ENCODE results near the gene CFAP99.
A peak's percentile ranks its signal among the peaks of the same experiment; 100 is the strongest.

Gene CFAP99

DNA sequence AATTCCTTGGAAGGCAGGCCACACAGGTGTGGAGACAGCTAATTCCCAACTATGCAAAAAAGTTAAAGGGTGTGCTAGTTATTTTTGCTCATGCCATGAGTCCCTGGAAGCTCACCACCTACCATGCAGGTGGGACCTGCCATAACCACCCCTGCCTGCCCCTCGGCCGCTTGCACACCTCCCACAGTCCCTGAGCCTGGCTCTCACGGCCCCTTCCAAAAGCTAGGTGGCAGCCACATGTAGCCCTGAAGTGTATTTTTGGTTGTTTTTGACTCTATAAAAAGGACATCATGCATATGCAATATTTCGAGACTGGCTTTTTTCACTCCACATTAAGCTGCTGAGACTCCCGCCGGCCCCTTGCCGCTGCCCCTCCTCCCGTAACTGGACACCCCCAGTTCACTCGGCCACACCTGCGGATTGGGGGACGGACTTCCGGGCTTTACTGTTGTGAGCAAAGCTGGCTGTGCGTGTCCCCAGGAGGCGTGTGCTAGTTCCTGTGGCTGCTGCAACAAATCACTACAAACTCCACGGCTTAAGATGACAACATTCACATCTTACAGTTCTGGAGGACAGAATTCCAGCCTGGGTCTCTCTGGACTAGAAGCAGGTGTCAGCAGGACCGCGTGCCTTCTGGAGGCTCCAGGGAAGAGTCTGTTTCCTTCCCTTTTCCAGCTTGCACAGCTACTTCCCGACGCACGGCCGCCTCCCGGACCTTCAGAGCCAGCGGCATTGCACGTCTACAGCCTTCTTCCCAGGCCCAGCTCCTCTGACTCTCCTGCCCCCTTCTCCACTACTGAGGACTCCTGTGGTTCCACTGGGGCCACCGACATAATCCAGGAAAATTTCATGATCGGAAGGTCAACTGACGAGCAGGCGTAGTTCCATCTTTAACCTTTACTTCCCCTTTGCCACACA is 25.1 kb upstream of the CFAP99 start:
- no peak for DNase-seq (ENCODE audit: low read depth)
- TF ChIP-seq, protein P1, sequence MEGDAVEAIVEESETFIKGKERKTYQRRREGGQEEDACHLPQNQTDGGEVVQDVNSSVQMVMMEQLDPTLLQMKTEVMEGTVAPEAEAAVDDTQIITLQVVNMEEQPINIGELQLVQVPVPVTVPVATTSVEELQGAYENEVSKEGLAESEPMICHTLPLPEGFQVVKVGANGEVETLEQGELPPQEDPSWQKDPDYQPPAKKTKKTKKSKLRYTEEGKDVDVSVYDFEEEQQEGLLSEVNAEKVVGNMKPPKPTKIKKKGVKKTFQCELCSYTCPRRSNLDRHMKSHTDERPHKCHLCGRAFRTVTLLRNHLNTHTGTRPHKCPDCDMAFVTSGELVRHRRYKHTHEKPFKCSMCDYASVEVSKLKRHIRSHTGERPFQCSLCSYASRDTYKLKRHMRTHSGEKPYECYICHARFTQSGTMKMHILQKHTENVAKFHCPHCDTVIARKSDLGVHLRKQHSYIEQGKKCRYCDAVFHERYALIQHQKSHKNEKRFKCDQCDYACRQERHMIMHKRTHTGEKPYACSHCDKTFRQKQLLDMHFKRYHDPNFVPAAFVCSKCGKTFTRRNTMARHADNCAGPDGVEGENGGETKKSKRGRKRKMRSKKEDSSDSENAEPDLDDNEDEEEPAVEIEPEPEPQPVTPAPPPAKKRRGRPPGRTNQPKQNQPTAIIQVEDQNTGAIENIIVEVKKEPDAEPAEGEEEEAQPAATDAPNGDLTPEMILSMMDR (conservative IDR thresholded peaks at IDR 0.05; ENCODE audit: low read depth, low read length) = peak; percentile 3

DNA sequence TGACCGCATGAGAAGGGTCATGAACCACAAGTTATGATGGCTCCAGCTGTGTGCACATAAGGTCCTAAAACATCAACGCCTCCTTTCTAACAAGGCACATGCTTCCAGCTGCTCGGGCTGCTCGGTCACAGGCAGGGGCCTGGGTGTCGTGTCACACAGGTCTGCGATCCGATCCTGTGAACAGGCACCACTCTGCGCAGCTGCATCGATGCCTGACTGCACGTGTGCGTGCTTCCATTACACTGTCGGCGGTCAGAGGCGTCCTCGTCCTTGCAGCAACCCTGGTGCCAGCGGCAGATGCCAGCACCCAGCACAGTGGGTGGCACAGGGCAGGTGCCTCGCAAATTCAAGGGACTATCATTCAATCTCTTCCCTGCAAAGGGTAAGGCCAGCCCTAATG is 24.2 kb upstream of the CFAP99 start:
- DNase-seq (ENCODE audit: low read depth) = no peak
- no peak overlapping the region for H3K4me3 ChIP-seq (ENCODE audit: low read length)
- TF ChIP-seq, protein P1 (conservative IDR thresholded peaks at IDR 0.05; ENCODE audit: low read depth, low read length) = no peak

More for the DNA sequence above, 25.1 kb upstream of the CFAP99 start:
- H3K4me3 ChIP-seq (ENCODE audit: low read length) = no peak overlapping the region

DNA sequence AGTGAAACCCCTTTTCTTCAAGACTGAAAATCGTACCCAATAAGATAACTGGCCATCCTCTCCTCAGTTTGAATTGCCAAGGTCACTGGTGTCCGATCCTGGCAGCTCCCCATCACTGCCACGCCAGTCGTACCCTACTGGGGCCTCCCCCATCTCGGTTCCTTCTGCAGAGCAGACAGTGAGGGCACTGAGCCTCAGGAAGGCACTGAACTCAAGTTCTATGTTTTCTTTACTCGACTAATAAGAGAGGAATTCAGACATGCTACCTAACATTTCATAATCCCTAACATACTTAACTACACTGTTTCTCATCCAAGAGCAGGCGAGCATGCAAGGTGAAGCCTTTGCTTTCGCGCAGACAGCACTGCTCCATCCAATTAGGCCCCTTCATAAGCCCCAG is 23.7 kb upstream of the CFAP99 start:
- H3K4me3 ChIP-seq (ENCODE audit: low read length) = no peak overlapping the region
- TF ChIP-seq, protein P1 (conservative IDR thresholded peaks at IDR 0.05; ENCODE audit: low read depth, low read length) = no peak
- no peak for DNase-seq (ENCODE audit: low read depth)

DNA sequence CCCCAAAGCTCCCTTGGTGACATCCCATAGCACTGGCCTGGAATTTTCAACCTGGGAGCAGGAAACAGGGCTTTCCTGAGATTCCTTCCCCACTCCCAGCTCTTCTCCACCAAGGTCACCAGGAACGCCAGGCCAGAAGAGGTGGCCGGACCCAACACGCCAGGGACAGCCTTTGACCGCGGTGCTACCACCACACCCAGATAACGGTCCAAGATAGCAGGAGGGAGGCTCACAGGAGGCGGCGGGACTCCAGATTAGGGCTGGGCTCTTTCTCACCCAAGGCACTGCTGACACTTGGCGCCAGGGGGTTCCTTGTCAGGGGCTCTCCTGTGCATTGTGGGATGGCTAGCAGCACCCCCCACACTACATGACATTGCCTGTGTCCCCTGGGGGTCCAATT is 23.2 kb upstream of the CFAP99 start:
- H3K4me3 ChIP-seq (ENCODE audit: low read length) = no peak overlapping the region
- DNase-seq (ENCODE audit: low read depth) = no peak
- TF ChIP-seq, protein P1 (conservative IDR thresholded peaks at IDR 0.05; ENCODE audit: low read depth, low read length) = no peak

DNA sequence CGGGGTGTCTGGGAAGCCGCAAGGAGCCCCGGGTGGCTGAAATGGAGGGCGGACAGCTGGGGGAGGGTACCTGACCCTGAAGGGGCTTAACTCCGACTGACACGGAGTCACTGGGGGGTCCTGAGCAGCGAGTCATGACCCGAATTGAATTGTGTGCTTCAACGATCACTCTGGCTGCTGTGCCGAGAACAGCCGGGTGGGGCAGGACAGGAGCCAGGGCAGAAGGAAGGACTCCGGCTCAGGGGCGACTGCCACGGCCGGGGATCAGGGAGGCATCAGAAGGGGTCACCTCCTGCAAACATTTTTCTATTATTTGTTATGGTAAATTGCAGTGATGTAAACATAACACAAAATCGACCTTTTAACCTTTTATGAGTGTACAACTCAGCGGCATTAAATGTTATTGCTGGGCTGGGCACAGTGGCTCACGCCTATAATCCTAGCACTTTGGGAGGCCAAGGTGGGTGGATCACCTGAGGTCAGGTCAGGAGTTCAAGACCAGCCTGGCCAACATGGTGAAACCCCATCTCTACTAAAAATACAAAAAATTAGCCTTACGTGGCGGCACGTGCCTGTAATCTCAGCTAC is 21.9 kb upstream of the CFAP99 start:
- TF ChIP-seq, protein P1 (conservative IDR thresholded peaks at IDR 0.05; ENCODE audit: low read depth, low read length) = no peak
- H3K4me3 ChIP-seq (ENCODE audit: low read length) = no peak overlapping the region
- no peak for DNase-seq (ENCODE audit: low read depth)

DNA sequence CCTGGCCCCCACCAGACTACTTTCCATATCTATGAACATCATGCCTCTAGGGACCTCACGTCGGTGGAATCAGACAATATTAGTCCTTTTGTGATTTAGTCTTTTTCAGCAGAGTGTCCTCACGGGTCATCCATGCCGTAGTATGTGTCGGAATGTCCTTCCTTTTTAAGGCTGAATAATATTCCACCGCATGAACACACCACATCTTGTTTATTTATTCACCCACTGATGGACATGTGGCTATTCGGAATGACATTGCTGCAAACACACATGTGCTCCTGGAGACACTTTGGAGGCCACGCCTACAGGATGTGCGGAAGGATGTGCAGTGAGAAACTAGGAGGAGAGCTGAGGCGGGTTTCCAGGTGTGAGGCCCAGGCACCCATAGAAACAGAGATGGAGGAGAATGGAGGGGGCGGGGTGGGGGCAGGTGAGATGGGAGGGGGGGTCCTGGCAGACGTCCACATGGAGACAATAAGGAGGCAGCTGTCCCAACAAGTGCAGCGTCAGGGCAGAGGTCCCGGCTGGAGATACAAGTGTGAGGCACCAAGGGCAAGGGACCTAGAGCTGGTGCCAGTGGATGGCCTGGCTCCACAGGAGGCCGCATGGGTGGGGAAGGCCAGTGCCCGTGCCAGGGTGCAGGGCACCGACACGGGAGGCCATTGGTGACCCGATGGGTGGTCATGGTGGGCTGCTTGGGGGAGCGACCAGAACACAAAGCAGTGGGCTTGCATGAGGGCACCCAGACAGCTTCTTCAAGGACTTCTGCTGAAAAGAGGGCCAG is 21.0 kb upstream of the CFAP99 start:
- no peak for DNase-seq (ENCODE audit: low read depth)
- TF ChIP-seq, protein P1 (conservative IDR thresholded peaks at IDR 0.05; ENCODE audit: low read depth, low read length) = no peak
- no peak overlapping the region for H3K4me3 ChIP-seq (ENCODE audit: low read length)
